ENCODE measurements around the gene ABRAXAS1. TPM values are rescaled to one million over a fixed set of nuclear protein-coding genes. Genes with fewer than 3 reads are reported as not detected.
"Not testable (repeated sequence)": the region's sequence is repeated elsewhere in the genome, so short reads cannot be mapped to it uniquely, and the experiment has no call there.

Gene ABRAXAS1
- 9.0 TPM for total RNA-seq
- long read RNA-seq, full-length matches to known transcripts = 15 of 39 reads
- long read RNA-seq, partial matches to known transcripts = 1 of 39 reads
- long read RNA-seq, other reads (novel, unspliced or antisense) = 23 of 39 reads

- peak; percentile 96 for DNase-seq (ENCODE audit: low spot score)
Measured at GRCh38 chr4:83484500-83485461, at the start of gene ABRAXAS1. Gene ABRAXAS1 (minus strand): TSS chr4:83485100. CDS start chr4:83485072, 28 bp downstream.

GRCh38 chr4:83527671-83528070 lies 42.8 kb upstream of the ABRAXAS1 start:
- DNase-seq (ENCODE audit: low spot score) = no peak

GRCh38 chr4:83522239-83522638 lies 37.3 kb upstream of the ABRAXAS1 start:
- no peak for DNase-seq (ENCODE audit: low spot score)

GRCh38 chr4:83516042-83516772 lies 31.3 kb upstream of the ABRAXAS1 start:
- DNase-seq (ENCODE audit: low spot score) = no peak

- DNase-seq (ENCODE audit: low spot score) = no peak
Measured at GRCh38 chr4:83510442-83510841, 25.5 kb upstream of the ABRAXAS1 start.

- not testable (repeated sequence) for DNase-seq (ENCODE audit: low spot score)
Measured at GRCh38 chr4:83509156-83509585, 24.3 kb upstream of the ABRAXAS1 start.

- no peak for DNase-seq (ENCODE audit: low spot score)
Measured at GRCh38 chr4:83504996-83505395, 20.1 kb upstream of the ABRAXAS1 start.

- no peak for DNase-seq (ENCODE audit: low spot score)
Measured at GRCh38 chr4:83504503-83504902, 19.6 kb upstream of the ABRAXAS1 start.

- DNase-seq (ENCODE audit: low spot score) = no peak
Measured at GRCh38 chr4:83503974-83504373, 19.1 kb upstream of the ABRAXAS1 start.

GRCh38 chr4:83501671-83502070 lies 16.8 kb upstream of the ABRAXAS1 start:
- not testable (repeated sequence) for DNase-seq (ENCODE audit: low spot score)

- DNase-seq (ENCODE audit: low spot score) = no peak
Measured at GRCh38 chr4:83498187-83498586, 13.3 kb upstream of the ABRAXAS1 start.

GRCh38 chr4:83496085-83496917 lies 11.4 kb upstream of the ABRAXAS1 start:
- not testable (repeated sequence) for DNase-seq (ENCODE audit: low spot score)

GRCh38 chr4:83490876-83491450 lies 6.1 kb upstream of the ABRAXAS1 start:
- no peak for DNase-seq (ENCODE audit: low spot score)

GRCh38 chr4:83489711-83490326 lies 4.9 kb upstream of the ABRAXAS1 start:
- DNase-seq (ENCODE audit: low spot score) = no peak

GRCh38 chr4:83486457-83487129 lies 1.7 kb upstream of the ABRAXAS1 start:
- no peak for DNase-seq (ENCODE audit: low spot score)

- no peak for DNase-seq (ENCODE audit: low spot score)
Measured at GRCh38 chr4:83473966-83474365, 10.9 kb downstream of the ABRAXAS1 start.

- no peak for DNase-seq (ENCODE audit: low spot score)
Measured at GRCh38 chr4:83473423-83473822, 11.5 kb downstream of the ABRAXAS1 start.

- no peak for DNase-seq (ENCODE audit: low spot score)
Measured at GRCh38 chr4:83456184-83456501, 28.8 kb downstream of the ABRAXAS1 start.

- peak; percentile 96 for DNase-seq (ENCODE audit: low spot score)
Measured at GRCh38 chr4:83455281-83456183, 29.4 kb downstream of the ABRAXAS1 start, which contains the start of the genes HELQ and MRPS18C. Gene HELQ (minus strand): TSS chr4:83455823. CDS start chr4:83455693, 130 bp downstream. Gene MRPS18C (plus strand): TSS chr4:83456058. CDS start chr4:83456078, 20 bp downstream.
